NCI-H2171 treated with DMSO at 0.1 percent for 48 hours (cell line): ENCODE data around the gene CELSR1.

ENCODE experiments used
- DNase-seq: peaks from one replicate; lab custom pipeline; 2025; lab: John Stamatoyannopoulos, UW

CELSR1 gene

DNA sequence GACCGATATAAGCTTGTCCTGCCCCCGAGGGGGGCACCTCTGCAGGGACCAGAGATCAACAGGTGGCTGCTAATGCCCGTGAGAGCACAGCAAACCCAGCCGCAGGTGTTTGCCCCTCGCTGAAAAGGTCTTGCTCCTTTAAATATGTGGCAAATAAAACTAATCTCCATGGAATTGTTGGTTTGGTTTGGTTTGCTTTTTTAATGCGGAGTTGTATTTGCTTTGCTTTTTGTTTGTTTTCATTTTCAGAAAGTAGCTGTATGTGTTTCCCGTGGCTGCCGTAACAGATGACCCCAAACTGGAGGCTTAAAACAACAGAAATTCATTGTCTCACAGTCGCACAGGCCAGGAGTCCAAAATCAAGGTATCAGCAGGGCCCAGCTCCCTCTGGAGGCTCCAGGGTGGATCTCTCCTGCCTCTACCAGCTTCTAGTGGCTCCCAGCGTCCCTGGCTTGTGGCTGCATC is 93.0 kb downstream of the CELSR1 start:
- no peak for DNase-seq

DNA sequence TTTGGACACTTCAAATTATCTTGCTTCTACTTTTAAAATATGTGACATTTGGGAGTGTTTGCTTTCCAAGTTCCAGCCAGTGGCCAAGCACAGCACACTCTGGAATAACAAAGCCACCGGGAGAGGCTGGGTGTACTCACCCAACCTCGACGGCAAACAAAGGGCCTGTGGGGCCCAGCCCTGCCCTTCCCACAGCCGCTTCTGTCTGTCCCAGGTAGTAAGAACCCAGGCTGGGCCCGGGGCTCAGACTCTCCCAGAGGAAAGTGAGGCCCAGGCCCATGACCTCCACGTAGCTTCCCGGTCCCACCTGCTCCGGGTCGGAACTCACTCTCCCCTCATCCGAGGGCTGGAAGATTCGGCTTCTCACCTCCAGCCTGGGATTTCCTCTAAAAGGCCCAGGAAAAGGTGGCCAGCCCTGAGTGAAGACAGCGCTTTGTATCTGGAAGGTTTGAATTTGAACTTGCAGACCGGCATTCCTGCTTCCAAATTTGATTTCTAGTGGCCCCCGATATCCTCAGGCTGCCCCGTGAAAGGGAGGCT is 93.5 kb downstream of the CELSR1 start:
- no peak for DNase-seq

DNA sequence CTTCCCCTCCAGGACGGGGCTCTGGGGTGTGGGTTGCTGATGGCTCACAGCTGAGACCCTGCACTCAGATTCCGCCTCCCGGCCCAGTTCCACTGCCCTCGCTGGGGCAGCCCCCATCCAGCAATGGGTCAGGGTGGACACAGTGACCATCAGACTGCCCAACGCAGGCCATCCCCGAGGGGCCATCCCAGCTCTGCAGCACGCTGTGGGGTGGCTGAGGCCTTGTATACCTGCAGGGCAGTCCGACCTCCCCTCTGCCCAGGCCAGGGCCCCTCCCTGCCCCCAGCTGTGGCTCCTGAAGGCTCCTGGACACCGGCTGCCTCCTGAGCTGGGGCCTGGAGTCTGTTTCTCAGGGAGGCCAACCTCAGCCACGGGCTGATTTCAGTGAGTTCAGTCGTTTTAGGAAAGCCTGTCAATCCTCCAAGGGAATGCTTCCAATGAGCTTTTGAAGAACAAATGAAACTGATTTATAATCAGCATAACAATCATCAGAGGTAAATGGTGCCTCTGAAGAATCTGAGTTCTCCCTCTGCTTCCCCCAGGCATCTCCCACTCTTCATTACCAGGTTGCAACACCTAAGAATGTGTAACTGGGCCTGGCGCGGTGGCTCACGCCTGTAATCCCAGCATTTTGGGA is 95.1 kb downstream of the CELSR1 start:
- DNase-seq = no peak

DNA sequence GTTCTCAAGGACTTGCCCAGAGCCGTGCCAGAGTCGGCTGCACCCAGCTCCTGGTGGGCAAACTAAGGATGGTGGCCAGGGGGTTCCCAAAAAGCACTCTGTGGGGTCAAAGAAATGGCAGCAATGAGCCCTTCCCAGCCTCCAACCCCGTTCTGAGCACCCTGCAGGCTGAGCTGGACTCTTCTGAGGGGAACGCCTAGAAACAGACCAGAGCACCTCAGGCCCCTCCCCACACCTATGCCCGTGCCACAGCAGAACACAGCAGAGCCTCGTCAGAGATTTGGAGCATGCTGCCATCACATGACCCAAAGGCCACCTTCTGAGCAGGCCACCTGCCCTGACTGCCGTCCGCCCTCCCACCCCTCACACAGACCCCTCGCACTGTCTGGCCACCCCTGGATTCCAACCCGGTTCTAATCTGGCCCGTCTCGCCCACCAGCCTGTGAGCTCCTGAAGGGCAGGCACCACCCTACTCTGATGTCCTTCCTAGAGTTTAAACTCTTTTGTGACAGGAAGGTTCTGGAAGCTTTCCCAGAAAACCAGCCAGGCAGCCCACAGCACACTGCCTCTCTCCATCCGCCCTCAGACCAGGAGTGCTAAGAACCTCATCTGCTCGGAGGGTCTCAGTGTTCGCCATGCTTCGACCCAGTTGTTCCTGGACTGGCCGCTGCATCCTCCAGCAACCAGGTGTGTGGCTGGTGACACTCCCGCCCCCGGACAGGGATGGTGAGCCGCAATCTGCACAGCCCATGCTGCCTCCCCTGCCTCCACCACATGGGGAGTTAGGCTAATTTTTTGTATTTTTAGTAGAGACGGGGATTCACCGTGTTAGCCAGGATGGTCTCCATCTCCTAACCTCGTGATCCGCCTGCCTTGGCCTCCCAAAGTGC is 97.6 kb downstream of the CELSR1 start:
- DNase-seq = no peak

DNA sequence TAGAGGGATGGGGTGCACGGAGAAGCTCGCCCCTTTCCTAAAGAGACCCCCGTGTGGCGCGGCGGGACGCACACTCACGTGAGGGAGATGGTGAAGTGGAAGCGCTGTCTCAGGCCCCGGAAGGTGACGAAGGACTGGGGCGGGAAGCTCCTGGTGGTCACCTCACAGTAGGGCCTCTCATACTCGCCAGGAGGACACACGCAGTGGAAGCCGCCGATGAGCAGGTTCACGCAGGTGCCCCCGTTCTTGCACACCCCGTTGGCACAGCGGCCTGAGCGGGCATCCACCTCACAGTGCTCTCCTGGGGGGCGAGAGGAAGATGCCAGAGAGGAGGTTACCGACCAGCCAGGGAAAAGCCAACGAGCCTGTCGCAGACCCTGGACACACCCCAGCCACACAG is 98.3 kb downstream of the CELSR1 start:
- no peak for DNase-seq

DNA sequence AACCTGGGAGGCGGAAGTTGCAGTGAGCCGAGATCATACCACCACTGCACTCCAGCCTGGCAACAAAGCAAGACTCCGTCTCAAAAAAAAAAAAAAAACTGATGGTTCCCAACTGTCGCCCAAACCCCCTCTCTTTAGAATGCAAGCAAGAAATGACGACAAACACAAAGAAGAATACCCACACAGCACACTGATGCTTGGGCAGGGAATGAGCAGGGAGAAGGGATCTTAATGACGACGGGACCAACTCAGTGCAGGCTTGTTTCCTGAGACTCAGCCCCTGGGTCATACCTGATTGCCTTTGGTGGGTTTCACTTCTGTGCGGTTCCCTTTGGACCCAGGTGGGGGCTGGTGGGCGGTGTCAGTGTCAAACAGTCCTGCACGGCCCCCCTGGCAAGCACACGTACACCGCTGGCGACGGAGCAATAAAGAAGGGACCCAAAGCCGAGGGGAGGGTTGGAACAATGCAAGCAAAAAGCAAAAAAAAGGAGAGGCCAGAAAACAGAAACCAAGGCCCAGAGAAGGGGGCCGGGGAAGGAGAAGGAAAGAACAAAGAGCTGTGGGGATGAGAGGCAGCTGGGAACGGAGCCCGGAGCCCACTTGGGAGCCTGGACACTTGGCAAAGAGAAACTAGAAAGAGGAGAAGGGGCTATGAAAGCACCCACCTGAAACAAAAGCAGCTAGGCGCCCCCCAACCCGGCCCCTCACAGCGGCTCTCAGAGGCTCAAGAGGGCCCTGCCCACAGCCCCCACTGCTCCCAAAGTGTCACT is 99.6 kb downstream of the CELSR1 start:
- no peak for DNase-seq

DNA sequence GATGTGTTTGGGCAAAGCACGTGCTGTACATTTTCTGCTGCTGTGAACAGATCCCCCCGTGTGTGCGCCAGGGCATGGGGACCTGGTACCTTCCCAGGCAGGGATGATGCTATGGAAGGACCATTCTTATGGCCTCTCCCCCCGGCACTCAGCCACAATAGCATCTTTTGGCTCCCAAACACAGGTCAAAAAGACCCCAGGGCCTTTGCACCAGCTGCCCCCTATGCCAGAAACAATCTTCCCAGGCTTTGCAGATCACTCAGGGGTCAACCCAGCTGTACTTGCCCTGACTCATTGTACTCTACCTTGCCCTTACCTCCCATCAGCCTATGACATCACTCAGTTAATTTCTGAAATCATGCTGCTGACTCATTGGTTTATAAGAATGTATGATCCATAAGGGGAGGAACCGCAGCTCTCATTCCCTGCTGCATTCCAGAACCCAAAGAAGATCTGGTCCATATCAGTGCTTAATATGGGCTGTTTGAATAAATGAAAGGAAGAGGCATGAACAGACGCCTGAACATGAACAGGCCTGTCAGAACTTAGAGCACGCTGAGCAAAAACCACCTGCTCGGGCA is 100.7 kb downstream of the CELSR1 start:
- DNase-seq = peak; percentile 47

DNA sequence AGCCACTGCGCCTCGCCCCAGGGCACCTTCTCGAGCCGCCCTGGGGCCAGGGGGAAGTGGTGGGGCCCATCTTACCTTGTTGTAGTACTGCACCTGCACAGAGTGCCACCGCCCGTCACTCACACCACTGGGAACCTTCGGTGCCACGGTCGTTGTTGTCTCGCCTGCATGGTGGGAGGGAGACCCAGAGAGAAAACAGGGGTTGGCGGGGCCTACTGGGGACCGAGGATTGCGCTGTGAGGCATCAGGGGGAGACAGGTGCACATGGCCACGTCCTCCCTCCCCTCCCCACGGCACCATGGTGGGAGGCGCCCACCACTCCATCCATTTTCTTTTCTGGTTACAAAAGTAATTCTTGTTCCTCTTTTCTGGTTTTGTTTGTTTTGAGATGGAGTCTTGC is 104.1 kb downstream of the CELSR1 start:
- DNase-seq = no peak

DNA sequence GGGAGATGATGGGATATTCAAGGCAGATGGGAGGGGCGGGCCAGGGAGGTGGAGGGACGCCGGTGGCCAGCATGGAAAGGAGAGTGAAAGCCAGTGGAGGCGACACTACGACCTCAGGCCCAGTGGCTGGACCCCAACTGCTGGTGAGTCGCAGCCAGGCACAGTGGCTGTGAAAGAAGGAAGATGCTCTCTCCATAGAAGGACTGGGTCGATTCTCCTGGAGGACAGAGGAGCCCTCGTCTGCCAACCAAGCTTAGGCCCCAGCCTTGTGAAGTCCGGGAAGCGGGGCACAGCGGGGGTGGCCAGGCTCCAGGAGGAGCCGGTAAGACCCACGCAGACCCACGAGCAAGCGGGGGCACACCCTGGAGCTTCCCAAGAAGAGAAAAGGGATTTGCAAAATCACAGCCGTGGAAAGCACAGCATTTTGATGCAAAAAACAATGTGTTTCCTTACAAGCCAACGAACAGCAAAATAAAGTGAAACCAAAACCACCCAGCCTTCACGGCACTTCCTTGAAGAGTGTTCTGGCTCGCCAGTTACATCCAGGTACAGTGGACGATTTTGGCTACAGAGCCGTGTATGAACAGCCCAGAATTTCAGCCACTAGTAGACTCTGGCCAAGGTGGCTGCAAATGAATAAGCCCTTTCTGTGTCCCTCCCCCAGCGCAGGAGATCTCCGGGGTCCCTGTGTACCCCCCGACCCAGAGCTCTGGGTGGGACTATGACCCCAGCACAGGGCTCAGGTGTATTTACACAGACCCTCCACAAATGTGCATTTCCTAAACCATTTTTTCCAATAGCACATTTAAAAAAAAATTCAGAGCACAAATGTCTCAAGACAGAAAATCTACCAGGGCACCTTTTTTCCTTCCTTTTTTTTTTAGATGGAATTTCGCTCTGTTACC is 105.0 kb downstream of the CELSR1 start:
- no peak for DNase-seq

DNA sequence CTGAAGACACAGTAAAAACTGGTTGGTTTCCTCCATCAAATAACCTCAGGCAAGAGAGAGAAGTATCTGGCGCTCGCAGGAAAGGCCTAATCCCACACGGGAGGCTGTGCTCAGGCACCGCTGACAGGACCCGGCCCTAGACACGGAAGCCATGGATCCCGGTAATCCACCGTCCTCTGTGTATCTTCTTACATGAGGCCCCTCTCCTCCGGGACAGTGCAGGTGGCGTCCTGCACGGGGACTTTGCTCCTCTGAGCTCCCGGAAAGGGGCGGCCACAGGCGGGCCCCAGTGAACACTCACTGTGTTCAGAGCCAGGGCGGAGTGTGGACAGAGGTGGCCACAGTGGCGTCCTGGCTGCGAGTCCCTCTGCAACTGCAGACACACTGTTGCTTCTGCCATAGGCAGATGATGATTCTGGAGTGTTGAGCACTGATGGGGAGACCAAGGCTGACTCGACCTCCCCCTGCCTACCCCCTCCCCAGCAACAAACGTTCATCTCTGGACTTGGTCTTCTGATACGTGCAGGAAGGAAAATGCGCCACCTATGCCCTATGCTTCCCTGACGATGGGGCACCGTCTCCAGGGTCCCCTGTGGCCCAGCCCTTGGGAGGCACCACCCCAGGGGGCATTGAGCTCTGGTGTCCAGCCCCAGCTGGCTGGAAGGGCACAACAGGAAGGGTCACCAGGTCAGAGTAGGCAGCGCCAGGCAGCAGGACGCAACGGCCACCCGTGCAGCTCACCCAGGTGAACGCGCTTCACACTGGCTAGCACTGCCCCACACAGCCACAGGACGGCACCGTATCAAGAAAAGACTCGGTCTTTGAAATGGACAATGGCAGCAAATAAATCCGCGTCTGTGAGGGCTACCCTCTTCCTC is 106.2 kb downstream of the CELSR1 start:
- no peak for DNase-seq

DNA sequence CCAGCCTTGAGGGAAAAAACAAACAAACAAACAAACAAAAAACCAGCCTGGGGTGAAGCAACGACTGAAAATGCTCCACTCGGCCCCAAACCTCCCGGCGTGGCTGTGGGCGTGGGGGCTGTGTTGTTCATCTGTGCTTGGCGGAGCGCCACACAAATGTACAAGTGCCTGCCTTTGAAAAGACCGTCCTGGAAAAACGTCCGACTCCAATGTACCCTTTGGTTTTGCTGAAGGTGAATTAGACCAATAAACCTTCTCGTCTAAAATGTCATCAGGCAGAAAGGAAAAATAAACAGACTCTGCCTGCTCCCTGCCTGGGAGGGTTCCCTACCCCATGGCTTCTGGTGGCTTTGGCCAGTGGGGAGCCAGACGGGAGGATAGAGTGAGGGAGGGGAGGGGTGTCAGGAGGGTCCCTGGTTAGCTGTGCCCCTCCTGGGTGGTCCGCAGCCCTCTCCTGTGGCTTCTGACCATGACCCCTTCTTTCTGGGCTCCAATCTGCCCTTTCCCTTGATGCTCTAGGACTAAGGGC is 108.0 kb downstream of the CELSR1 start:
- DNase-seq = no peak

DNA sequence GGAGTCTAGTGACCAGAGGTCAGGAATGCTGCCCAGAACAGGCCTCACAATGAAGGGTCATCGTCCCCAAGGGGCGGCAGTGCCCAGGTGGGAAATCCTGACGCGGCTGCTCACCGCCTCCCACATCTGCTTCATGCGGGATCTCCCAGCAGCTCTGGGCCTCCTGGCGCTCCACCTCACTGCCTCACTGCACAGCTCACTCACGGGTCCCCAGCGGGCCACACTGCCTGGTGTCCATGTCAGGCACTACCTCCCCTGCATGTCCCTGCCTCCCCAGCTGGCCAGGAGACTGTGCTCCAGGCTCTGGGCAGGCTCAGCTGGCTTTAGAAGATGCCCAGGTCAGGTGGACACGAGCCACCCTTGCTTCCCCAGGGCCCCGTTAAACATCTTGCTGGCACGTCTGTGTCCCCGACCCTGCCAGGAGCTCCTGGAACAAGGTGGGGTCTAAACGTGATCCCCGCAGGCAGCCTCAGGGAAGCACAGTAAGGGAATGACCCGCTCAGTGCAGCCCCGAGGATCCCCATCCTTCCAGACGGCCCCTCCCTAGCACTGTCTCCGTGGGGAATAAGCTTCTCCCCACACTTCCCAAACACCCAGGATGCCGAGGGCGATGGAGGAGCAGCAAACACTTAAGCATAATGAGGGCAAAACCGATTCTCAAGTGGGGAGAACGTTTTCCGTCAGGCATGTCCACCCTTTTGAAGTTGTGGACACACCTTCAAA is 108.7 kb downstream of the CELSR1 start:
- DNase-seq = no peak

DNA sequence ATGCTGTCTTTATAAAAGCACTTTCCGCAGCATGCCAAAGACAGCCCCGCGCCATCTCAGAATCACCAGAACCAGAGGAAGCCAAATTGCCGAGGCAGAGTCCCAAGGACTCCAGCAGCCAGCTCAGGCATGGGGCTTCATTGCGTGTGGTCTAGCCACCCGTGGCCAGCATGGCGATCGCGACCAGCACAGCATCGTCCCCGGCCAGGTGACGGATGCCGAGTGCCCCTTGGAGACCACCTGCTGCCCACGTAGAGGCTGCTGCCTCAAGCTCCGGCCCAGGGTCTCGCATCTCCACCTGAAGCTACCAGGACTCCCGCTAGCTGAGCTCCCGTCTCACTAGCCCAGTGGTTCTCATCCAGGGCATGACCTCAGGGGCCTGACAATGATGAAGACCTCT is 109.2 kb downstream of the CELSR1 start:
- DNase-seq = no peak

DNA sequence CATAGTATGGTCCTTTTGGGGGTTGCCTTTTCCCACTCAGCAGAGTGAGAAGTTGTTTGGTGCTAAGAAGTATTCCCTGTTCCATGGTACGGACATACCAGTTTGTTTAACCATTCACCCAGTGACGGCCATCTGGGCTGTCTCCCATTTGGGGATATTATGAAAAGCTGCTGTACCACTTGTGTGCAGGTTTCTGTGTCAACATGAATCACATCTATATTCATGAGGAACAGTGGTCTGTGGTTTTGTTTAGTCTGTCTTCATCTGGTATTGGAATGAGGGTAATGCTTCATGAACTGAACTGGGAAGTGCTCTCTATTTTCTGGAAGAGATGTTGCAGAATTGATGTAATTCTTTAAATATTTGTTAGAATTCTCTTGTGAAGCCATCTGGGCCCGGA is 112.4 kb downstream of the CELSR1 start:
- DNase-seq = no peak

DNA sequence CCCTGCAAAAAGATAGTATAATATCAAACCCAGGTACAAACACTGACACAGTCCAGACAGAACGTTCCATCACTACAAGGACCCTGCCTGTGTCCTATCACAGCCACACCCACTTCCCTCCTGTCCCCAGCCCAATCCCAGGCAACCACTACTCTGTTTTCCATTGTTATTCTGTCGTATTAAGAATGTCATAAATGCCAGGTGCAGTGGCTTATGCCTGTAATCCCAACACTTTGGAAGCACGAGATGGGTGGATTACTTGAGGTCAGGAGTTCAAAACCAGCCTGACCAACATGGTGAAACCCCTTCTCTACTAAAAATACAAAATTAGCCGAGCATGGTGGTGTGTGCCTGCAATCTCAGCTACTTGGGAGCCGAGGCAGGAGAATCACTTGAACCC is 112.9 kb downstream of the CELSR1 start:
- no peak for DNase-seq

DNA sequence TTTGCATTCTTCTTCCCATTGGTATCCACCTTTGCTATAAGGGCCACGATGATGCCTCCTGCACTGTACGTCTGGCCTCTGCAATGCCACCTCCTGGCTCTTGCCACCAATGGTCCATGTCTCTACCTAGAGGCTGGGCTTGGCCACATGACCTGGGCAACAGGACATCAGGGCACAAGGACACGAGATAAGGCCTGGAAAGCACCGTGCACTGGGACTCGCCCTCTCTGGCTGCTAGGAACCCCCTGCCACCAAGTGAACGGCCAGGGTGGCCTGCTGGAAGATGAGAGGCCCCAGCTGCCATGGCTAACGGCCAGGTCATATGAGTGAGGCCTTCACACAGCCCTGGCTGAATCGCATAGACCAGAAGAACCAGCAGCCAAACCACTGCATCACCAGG is 114.5 kb downstream of the CELSR1 start:
- DNase-seq = no peak

DNA sequence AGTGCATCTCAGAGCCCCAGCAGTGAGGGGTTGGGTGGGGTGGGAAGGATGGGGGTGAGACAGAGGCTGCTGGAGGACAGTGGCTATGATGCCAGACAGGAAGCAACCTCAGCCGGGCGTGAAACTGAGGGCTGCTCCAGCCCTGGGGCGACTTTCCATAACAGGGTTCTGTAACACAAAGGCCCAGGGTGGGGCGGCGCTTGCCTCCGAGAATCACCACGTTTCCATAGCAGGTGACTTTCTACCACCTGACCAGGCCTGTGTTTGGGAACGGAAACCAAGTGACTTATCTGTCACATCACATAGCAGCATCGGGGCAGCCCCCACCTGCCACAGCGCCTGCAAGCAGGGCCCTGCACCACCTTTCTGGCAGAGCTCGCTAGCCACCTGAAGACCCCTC is 116.2 kb downstream of the CELSR1 start:
- no peak for DNase-seq

DNA sequence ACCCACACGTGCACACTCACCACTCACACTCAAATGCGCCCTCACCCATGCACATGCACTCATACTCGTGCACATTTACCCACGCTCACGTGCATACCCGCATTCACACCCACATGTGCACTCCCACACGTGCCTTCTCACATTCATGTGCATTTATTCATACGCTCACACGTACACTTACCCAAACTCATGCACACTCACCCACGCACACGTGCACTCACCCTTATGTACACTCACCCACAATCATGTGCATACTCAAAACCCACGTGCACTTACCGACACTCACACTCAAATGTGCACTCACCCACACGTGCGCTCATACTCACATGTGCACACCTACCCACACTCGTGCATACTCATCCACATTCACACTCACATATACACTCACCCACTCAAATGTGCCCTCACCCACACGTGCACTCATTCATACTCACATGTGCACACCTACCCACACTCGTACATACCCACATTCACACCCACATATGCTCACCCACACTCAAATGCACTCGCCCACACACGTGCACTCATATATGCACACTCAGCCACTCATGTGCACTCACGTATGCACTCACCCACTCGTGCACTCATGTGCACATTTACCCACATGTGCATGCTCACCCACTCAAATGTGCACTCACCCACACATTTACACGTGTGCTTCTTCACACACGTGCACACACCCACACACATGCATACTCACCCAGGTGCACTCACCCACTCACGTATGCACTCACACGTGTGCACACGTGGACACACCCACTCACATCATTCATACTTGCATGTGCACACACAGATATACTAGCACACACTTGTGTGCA is 117.5 kb downstream of the CELSR1 start:
- DNase-seq = no peak
